Measurements from ENCODE around the gene PRR22. TPM values are rescaled to one million over a fixed set of nuclear protein-coding genes. Genes with fewer than 3 reads are reported as not detected.
"Not testable (repeated sequence)": the region's sequence is repeated elsewhere in the genome, so short reads cannot be mapped to it uniquely, and the experiment has no call there.

PRR22 gene
- total and polyA plus RNA-seq, 12 donors: 0.28 to 16.7 (median 1.3) TPM; not detected in 1

- intact Hi-C loops (cut with DNase I): no loop called here
- Histone ChIP-seq H3K4me3 (no peak overlapping the region), H3K36me3 (replicated peaks in 1 of 2) (no peaks in the 10 kb centered on the region), H3K9me3 (replicated peaks in 1 of 3) (no peaks in the 10 kb centered on the region), H3K27me3 (no peaks in the 10 kb centered on the region), H3K4me1 (replicated peaks in 1 of 2) (no peaks in the 10 kb centered on the region), H3K27ac (no peak overlapping the region)
- no peak for DNase-seq
- TF ChIP-seq POLR2A (IDR thresholded peaks at IDR 0.05): no peak
- TF ChIP-seq, protein P1, sequence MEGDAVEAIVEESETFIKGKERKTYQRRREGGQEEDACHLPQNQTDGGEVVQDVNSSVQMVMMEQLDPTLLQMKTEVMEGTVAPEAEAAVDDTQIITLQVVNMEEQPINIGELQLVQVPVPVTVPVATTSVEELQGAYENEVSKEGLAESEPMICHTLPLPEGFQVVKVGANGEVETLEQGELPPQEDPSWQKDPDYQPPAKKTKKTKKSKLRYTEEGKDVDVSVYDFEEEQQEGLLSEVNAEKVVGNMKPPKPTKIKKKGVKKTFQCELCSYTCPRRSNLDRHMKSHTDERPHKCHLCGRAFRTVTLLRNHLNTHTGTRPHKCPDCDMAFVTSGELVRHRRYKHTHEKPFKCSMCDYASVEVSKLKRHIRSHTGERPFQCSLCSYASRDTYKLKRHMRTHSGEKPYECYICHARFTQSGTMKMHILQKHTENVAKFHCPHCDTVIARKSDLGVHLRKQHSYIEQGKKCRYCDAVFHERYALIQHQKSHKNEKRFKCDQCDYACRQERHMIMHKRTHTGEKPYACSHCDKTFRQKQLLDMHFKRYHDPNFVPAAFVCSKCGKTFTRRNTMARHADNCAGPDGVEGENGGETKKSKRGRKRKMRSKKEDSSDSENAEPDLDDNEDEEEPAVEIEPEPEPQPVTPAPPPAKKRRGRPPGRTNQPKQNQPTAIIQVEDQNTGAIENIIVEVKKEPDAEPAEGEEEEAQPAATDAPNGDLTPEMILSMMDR (IDR thresholded peaks at IDR 0.05): no peak
Observed at GRCh38 chr19:5743630-5744029, 40.9 kb downstream of the PRR22 start.

GRCh38 chr19:5742051-5742450, 42.5 kb downstream of the PRR22 start:
- TF ChIP-seq, protein P1 (IDR thresholded peaks at IDR 0.05): no peak
- TF ChIP-seq POLR2A (IDR thresholded peaks at IDR 0.05): no peak
- WGBS, 4 donors: 80 to 86% (median 84%) methylated on average over 19 of the region's 19 CpGs
- Histone ChIP-seq H3K27ac (no peak overlapping the region), H3K27me3 (no peaks in the 10 kb centered on the region), H3K4me3 (no peak overlapping the region), H3K4me1 (replicated peaks in 1 of 2) (no peaks in the 10 kb centered on the region), H3K9me3 (replicated peaks in 1 of 3) (no peaks in the 10 kb centered on the region), H3K36me3 (replicated peaks in 1 of 2) (no peaks in the 10 kb centered on the region)
- no peak for DNase-seq
- intact Hi-C loops (cut with DNase I): no loop called here

DNA sequence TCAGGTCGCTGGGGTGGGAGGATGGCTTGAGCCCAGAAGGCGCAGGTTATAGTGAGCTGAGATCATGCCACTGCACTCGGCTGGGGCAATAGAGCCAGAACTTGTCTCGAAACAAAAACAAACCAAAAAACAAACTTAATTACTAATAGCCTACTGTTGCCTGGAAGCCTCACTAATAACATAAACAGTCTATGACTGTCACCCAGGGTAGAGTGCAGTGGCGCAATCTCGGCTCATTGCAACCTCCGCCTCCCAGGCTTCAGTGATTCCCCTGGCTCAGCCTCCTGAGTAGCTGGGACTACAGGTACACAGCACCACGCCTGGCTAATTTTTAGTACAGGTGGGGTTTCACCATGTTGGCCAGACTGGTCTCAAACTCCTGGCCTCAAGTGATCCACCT, 46.1 kb downstream of the PRR22 start:
- no peak for DNase-seq
- Histone ChIP-seq H3K36me3 (replicated peaks in 1 of 2) (no peaks in the 10 kb centered on the region), H3K4me1 (replicated peaks in 1 of 2) (no peaks in the 10 kb centered on the region), H3K27me3 (no peaks in the 10 kb centered on the region), H3K27ac (no peak overlapping the region), H3K4me3 (no peak overlapping the region), H3K9me3 (replicated peaks in 1 of 3) (no peaks in the 10 kb centered on the region)
- TF ChIP-seq, protein P1 (IDR thresholded peaks at IDR 0.05): no peak
- TF ChIP-seq POLR2A (IDR thresholded peaks at IDR 0.05): no peak
- 76 to 82% (median 80%) methylated on average over 8 of the region's 8 CpGs for WGBS, 4 donors
- intact Hi-C loops (cut with DNase I): no loop called here

- H3K4me1 ChIP-seq (replicated peaks in 1 of 2); H3K27ac ChIP-seq; H3K27me3 ChIP-seq; DNase-seq; H3K9me3 ChIP-seq (replicated peaks in 1 of 3); intact Hi-C loops (cut with DNase I); H3K36me3 ChIP-seq (replicated peaks in 1 of 2); H3K4me3 ChIP-seq: not testable (repeated sequence)
- WGBS, 4 donors: 84 to 89% (median 86%) methylated on average over 2 of the region's 2 CpGs
Observed at GRCh38 chr19:5733172-5733571, 51.4 kb downstream of the PRR22 start.

Other genes starting within 250 kb of the PRR22 start
- gene TINCR, start 216.8 kb downstream of the PRR22 start, total RNA-seq: 1 to 10 TPM in 2 of 9 donors, under 1 TPM in 4, not detected in 3; 0.22 to 3.0 (median 0.28) TPM
- 1 to 10 TPM in 1 of 3 donors, under 1 TPM in 2; 0.77 to 1.6 (median 0.99) TPM for gene TINCR, start 216.8 kb downstream of the PRR22 start, polyA plus RNA-seq
- 100 to 1,000 TPM in 2 of 9 donors, 10 to 100 TPM in 7; 27.1 to 157 (median 61.2) TPM for gene SAFB2, start 162.0 kb downstream of the PRR22 start, total RNA-seq
- gene SAFB2, start 162.0 kb downstream of the PRR22 start, polyA plus RNA-seq: 100 to 1,000 TPM in 2 of 3 donors, 10 to 100 TPM in 1; 66.9 to 254 (median 165) TPM
- 100 to 1,000 TPM in 1 of 9 donors, 10 to 100 TPM in 8; 38.4 to 111 (median 55.2) TPM for gene SAFB, start 161.7 kb downstream of the PRR22 start, total RNA-seq
- 100 to 1,000 TPM in 2 of 3 donors, 10 to 100 TPM in 1; 46.4 to 125 (median 111) TPM for gene SAFB, start 161.7 kb downstream of the PRR22 start, polyA plus RNA-seq
- 100 to 1,000 TPM in 1 of 9 donors, 10 to 100 TPM in 8; 40.2 to 112 (median 62.3) TPM for gene MICOS13, start 104.2 kb downstream of the PRR22 start, total RNA-seq
- gene MICOS13, start 104.2 kb downstream of the PRR22 start, polyA plus RNA-seq: 100 to 1,000 TPM in 2 of 3 donors, 10 to 100 TPM in 1; 23.4 to 211 (median 162) TPM
- gene HSD11B1L, start 103.7 kb downstream of the PRR22 start, total RNA-seq: 10 to 100 TPM in 8 of 9 donors, 1 to 10 TPM in 1; 6.3 to 40.5 (median 14.3) TPM
- 10 to 100 TPM in 2 of 3 donors, 1 to 10 TPM in 1; 3.4 to 33.9 (median 23.7) TPM for gene HSD11B1L, start 103.7 kb downstream of the PRR22 start, polyA plus RNA-seq
- 1,000 to 10,000 TPM in 7 of 9 donors, 100 to 1,000 TPM in 2; 692 to 1,781 (median 1,187) TPM for gene RPL36, start 94.5 kb downstream of the PRR22 start, total RNA-seq
- 1,000 to 10,000 TPM in 2 of 3 donors, 100 to 1,000 TPM in 1; 615 to 3,360 (median 2,171) TPM for gene RPL36, start 94.5 kb downstream of the PRR22 start, polyA plus RNA-seq
- 100 to 1,000 TPM; 185 to 523 (median 396) TPM for gene LONP1, start 64.6 kb downstream of the PRR22 start, total RNA-seq
- gene LONP1, start 64.6 kb downstream of the PRR22 start, polyA plus RNA-seq: 100 to 1,000 TPM; 177 to 352 (median 196) TPM
- not detected for gene CATSPERD, start 64.1 kb downstream of the PRR22 start, total RNA-seq
- gene CATSPERD, start 64.1 kb downstream of the PRR22 start, polyA plus RNA-seq: not detected
- 10 to 100 TPM; 15.5 to 48.3 (median 30.3) TPM for gene DUS3L, start 6.4 kb upstream of the PRR22 start, total RNA-seq
- 100 to 1,000 TPM in 1 of 3 donors, 10 to 100 TPM in 2; 10.9 to 142 (median 90.2) TPM for gene DUS3L, start 6.4 kb upstream of the PRR22 start, polyA plus RNA-seq
- gene NRTN, start 20.3 kb upstream of the PRR22 start, total RNA-seq: 10 to 100 TPM in 5 of 9 donors, 1 to 10 TPM in 4; 4.5 to 26.8 (median 12.0) TPM
- 1 to 10 TPM; 4.9 to 9.0 (median 8.7) TPM for gene NRTN, start 20.3 kb upstream of the PRR22 start, polyA plus RNA-seq
- gene FUT6, start 55.0 kb upstream of the PRR22 start, total RNA-seq: not detected
- under 1 TPM in 1 of 3 donors, not detected in 2; 0.03 TPM for gene FUT6, start 55.0 kb upstream of the PRR22 start, polyA plus RNA-seq
- gene FUT3, start 66.7 kb upstream of the PRR22 start, total RNA-seq: under 1 TPM in 2 of 9 donors, not detected in 7; 0.14 to 0.15 TPM
- under 1 TPM in 2 of 3 donors, not detected in 1; 0.16 to 0.20 TPM for gene FUT3, start 66.7 kb upstream of the PRR22 start, polyA plus RNA-seq
- not detected for gene FUT5, start 85.8 kb upstream of the PRR22 start, total RNA-seq
- gene FUT5, start 85.8 kb upstream of the PRR22 start, polyA plus RNA-seq: not detected
- 100 to 1,000 TPM; 288 to 842 (median 410) TPM for gene NDUFA11, start 119.0 kb upstream of the PRR22 start, total RNA-seq
- 100 to 1,000 TPM; 300 to 856 (median 442) TPM for gene NDUFA11, start 119.0 kb upstream of the PRR22 start, polyA plus RNA-seq
- gene VMAC, start 120.1 kb upstream of the PRR22 start, total RNA-seq: 10 to 100 TPM in 3 of 9 donors, 1 to 10 TPM in 6; 5.0 to 14.4 (median 8.4) TPM
- 10 to 100 TPM in 1 of 3 donors, 1 to 10 TPM in 2; 3.5 to 15.6 (median 4.8) TPM for gene VMAC, start 120.1 kb upstream of the PRR22 start, polyA plus RNA-seq
- gene CAPS, start 129.5 kb upstream of the PRR22 start, total RNA-seq: 100 to 1,000 TPM in 1 of 9 donors, 10 to 100 TPM in 7, 1 to 10 TPM in 1; 8.8 to 146 (median 18.3) TPM
- 100 to 1,000 TPM in 1 of 3 donors, 10 to 100 TPM in 1, 1 to 10 TPM in 1; 7.1 to 104 (median 75.9) TPM for gene CAPS, start 129.5 kb upstream of the PRR22 start, polyA plus RNA-seq
- gene RANBP3, start 193.4 kb upstream of the PRR22 start, total RNA-seq: 100 to 1,000 TPM in 2 of 9 donors, 10 to 100 TPM in 7; 55.0 to 179 (median 84.0) TPM
- 100 to 1,000 TPM in 1 of 3 donors, 10 to 100 TPM in 2; 60.9 to 118 (median 62.3) TPM for gene RANBP3, start 193.4 kb upstream of the PRR22 start, polyA plus RNA-seq